ENCODE results near the gene ORAI2. TPM values are rescaled to one million over a fixed set of nuclear protein-coding genes. Genes with fewer than 3 reads are reported as not detected.

ORAI2 gene
- total RNA-seq, 4 donors from 2014 or later, result 2.7 to 6.8 (median 6.4) TPM

- 95 to 96% methylated on average over 31 to 41 of the region's 41 CpGs for WGBS, 2 donors
- TF ChIP-seq POLR2A (IDR thresholded peaks at IDR 0.05), result no peak
- no peak for TF ChIP-seq CTCF (IDR thresholded peaks at IDR 0.05)
- no peak overlapping the region for H3K4me3 ChIP-seq (ENCODE audit: low read depth, poor library complexity, severe bottlenecking)
- intact Hi-C loops (cut with DNase I; ENCODE audit: low total_unique reads), result no loop called here
- no peak for DNase-seq (ENCODE audit: low spot score in 2 of 2)
Measured at GRCh38 chr7:102446387-102447156, 13.2 kb downstream of the ORAI2 start.

GRCh38 chr7:102447311-102447710, 13.9 kb downstream of the ORAI2 start:
- H3K4me3 ChIP-seq (ENCODE audit: low read depth, poor library complexity, severe bottlenecking), result no peak overlapping the region
- intact Hi-C loops (cut with DNase I; ENCODE audit: low total_unique reads), result no loop called here
- 84 to 93% methylated on average over 9 to 14 of the region's 14 CpGs for WGBS, 2 donors
- TF ChIP-seq POLR2A (IDR thresholded peaks at IDR 0.05), result no peak
- no peak for TF ChIP-seq CTCF (IDR thresholded peaks at IDR 0.05)
- DNase-seq (ENCODE audit: low spot score in 2 of 2), result no peak

- no peak overlapping the region for H3K4me3 ChIP-seq (ENCODE audit: low read depth, poor library complexity, severe bottlenecking)
- intact Hi-C loops (cut with DNase I; ENCODE audit: low total_unique reads), result no loop called here
- no peak for DNase-seq (ENCODE audit: low spot score in 2 of 2)
- TF ChIP-seq CTCF (IDR thresholded peaks at IDR 0.05) (no peak), POLR2A (IDR thresholded peaks at IDR 0.05) (no peak)
- 96 to 97% methylated on average over 15 of the region's 15 CpGs for WGBS, 2 donors
Measured at GRCh38 chr7:102449136-102449535, 15.8 kb downstream of the ORAI2 start.

GRCh38 chr7:102450242-102450641, 16.9 kb downstream of the ORAI2 start:
- 72 to 76% methylated on average over 6 of the region's 6 CpGs for WGBS, 2 donors
- TF ChIP-seq CTCF (IDR thresholded peaks at IDR 0.05) (no peak), POLR2A (IDR thresholded peaks at IDR 0.05) (no peak)
- no peak overlapping the region for H3K4me3 ChIP-seq (ENCODE audit: low read depth, poor library complexity, severe bottlenecking)
- DNase-seq (ENCODE audit: low spot score in 2 of 2), result no peak
- intact Hi-C loops (cut with DNase I; ENCODE audit: low total_unique reads), result no loop called here

GRCh38 chr7:102451371-102452054, 18.1 kb downstream of the ORAI2 start:
- 26 to 32% methylated on average over 19 to 23 of the region's 23 CpGs for WGBS, 2 donors
- intact Hi-C loops (cut with DNase I; ENCODE audit: low total_unique reads), result no loop called here
- H3K4me3 ChIP-seq (ENCODE audit: low read depth, poor library complexity, severe bottlenecking), result no peak overlapping the region
- no peak for DNase-seq (ENCODE audit: low spot score in 2 of 2)
- TF ChIP-seq POLR2A (IDR thresholded peaks at IDR 0.05), result no peak
- TF ChIP-seq CTCF (IDR thresholded peaks at IDR 0.05), result no peak

Data from lower leg skin (tissue), 4 donors.